Ishikawa (cell line): ENCODE results near the gene EPS8L3.

ENCODE experiments used
- CEBPB ChIP-seq: IDR thresholded peaks from 2 replicates; pipeline ENCODE4 v1.6.1; 2012
- CREB1 ChIP-seq: IDR thresholded peaks from 2 replicates; pipeline ENCODE4 v1.6.1; 2012; ENCODE audit warnings: low read depth
- EGR1 ChIP-seq: IDR thresholded peaks from 2 replicates; pipeline ENCODE4 v1.6.1; 2012
- EP300 ChIP-seq: IDR thresholded peaks from 2 replicates; pipeline ENCODE4 v1.6.1; 2012; ENCODE audit warnings: borderline replicate concordance
- FOXM1 ChIP-seq: IDR thresholded peaks from 2 replicates; pipeline ENCODE4 v1.6.1; 2012; ENCODE audit warnings: low read depth, borderline replicate concordance
- MAX ChIP-seq: IDR thresholded peaks from 2 replicates; pipeline ENCODE4 v1.6.1; 2012
- NFIC ChIP-seq: IDR thresholded peaks from 2 replicates; pipeline ENCODE4 v1.6.1; 2012
- RAD21 ChIP-seq: IDR thresholded peaks from 2 replicates; pipeline ENCODE4 v1.6.1; 2012; ENCODE audit warnings: low read depth
- TAF1 ChIP-seq: IDR thresholded peaks from 2 replicates; pipeline ENCODE4 v1.6.1; 2012; ENCODE audit warnings: low read depth, mild to moderate bottlenecking
- TCF12 ChIP-seq: IDR thresholded peaks from 2 replicates; pipeline ENCODE4 v1.6.1; 2012; ENCODE audit warnings: low read depth
- TEAD4 ChIP-seq: IDR thresholded peaks from 2 replicates; pipeline ENCODE4 v1.6.1; 2012
- USF1 ChIP-seq: IDR thresholded peaks from 2 replicates; pipeline ENCODE4 v1.6.1; 2012
- YY1 ChIP-seq: IDR thresholded peaks from 2 replicates; pipeline ENCODE4 v1.6.1; 2012; ENCODE audit warnings: low read depth
- ZBTB7A ChIP-seq: IDR thresholded peaks from 2 replicates; pipeline ENCODE4 v1.6.1; 2012; ENCODE audit warnings: low read depth
- TF ChIP-seq, protein P1 (sequence below): IDR thresholded peaks from 2 replicates; pipeline ENCODE4 v1.6.1; 2012; ENCODE audit warnings: low read depth, mild to moderate bottlenecking

EPS8L3 gene

DNA sequence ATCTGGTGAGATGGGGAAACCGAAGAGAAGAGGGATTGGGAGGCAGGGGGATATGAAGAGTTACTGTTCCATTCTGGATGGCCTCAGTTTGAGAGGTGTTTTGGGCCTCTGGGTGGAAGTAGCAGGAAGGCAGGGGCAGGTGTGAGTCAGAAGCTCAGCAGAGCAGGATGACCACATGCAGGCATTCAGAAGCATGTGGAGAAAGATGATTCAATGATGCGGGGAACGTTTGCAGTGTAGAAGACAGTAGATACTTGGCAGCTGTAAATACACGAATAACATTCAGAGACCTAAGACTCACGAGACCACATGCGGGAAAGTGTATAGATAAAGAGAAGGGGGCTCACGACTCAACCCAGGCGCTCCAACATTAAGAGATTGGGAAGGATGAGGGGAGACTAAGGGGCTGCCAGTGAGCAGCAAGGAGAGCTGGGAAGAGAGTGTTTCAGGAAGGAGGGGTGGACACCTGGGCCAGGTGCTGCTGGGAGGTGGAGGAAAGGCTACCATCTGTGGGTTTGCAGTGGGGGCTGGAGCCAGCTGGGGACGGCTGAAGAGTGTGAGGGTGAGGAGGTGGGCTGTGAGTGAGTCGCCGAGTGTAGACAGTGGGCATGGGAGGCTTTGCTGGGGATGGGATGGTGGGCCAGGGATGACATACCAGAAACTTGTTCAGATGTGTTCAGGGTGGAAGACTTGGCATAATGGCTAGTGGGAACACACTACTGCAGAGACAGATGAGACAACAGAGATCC lies 5.8 kb upstream of the EPS8L3 start:
- TF ChIP-seq YY1, result no peak
- no peak for TF ChIP-seq TCF12
- TF ChIP-seq CREB1, result no peak
- TF ChIP-seq TEAD4, result no peak

DNA sequence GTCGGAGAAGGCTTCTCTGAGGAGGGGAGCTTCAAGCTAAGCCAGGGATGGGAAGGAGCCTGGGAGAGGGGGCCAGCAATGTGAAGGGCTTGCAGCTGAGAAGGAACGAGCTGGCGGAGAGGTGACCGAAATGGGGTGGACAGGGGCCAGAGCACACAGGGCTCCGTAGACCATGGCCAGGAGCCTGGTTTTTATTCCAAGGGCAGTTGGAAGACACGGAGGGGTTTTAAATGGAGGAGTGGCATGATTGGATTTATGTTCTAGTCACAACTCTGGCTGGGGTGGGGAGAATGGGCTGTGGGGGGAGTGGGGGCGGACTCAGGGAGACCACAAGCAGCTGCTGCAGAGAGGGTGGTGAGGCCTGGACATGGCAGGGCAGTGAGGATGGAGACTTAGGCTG lies 5.1 kb upstream of the EPS8L3 start:
- TF ChIP-seq ZBTB7A, result no peak
- TF ChIP-seq MAX, result no peak
- TF ChIP-seq, protein P1, sequence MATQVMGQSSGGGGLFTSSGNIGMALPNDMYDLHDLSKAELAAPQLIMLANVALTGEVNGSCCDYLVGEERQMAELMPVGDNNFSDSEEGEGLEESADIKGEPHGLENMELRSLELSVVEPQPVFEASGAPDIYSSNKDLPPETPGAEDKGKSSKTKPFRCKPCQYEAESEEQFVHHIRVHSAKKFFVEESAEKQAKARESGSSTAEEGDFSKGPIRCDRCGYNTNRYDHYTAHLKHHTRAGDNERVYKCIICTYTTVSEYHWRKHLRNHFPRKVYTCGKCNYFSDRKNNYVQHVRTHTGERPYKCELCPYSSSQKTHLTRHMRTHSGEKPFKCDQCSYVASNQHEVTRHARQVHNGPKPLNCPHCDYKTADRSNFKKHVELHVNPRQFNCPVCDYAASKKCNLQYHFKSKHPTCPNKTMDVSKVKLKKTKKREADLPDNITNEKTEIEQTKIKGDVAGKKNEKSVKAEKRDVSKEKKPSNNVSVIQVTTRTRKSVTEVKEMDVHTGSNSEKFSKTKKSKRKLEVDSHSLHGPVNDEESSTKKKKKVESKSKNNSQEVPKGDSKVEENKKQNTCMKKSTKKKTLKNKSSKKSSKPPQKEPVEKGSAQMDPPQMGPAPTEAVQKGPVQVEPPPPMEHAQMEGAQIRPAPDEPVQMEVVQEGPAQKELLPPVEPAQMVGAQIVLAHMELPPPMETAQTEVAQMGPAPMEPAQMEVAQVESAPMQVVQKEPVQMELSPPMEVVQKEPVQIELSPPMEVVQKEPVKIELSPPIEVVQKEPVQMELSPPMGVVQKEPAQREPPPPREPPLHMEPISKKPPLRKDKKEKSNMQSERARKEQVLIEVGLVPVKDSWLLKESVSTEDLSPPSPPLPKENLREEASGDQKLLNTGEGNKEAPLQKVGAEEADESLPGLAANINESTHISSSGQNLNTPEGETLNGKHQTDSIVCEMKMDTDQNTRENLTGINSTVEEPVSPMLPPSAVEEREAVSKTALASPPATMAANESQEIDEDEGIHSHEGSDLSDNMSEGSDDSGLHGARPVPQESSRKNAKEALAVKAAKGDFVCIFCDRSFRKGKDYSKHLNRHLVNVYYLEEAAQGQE, result no peak
- no peak for TF ChIP-seq TAF1
- no peak for TF ChIP-seq YY1
- TF ChIP-seq EP300, result no peak
- TF ChIP-seq CREB1, result no peak
- no peak for TF ChIP-seq TEAD4
- TF ChIP-seq NFIC, result no peak
- no peak for TF ChIP-seq CEBPB
- TF ChIP-seq FOXM1, result no peak
- TF ChIP-seq EGR1, result no peak
- no peak for TF ChIP-seq USF1
- TF ChIP-seq TCF12, result no peak
- TF ChIP-seq RAD21, result no peak

- TF ChIP-seq MAX (no peak), NFIC (no peak), EGR1 (no peak), TEAD4 (no peak), EP300 (no peak), FOXM1 (no peak)
These were observed 4.6 kb upstream of the EPS8L3 start for GRCh38 chr1:109768335-109768650.

- no peak for TF ChIP-seq NFIC
- TF ChIP-seq RAD21, result no peak
- TF ChIP-seq USF1, result no peak
- TF ChIP-seq, protein P1, result no peak
- TF ChIP-seq TAF1, result no peak
- TF ChIP-seq FOXM1, result no peak
- TF ChIP-seq CREB1, result no peak
- no peak for TF ChIP-seq EP300
- TF ChIP-seq CEBPB, result no peak
- TF ChIP-seq ZBTB7A, result no peak
- TF ChIP-seq TCF12, result no peak
These were observed 4.1 kb upstream of the EPS8L3 start for GRCh38 chr1:109767637-109768334.

DNA sequence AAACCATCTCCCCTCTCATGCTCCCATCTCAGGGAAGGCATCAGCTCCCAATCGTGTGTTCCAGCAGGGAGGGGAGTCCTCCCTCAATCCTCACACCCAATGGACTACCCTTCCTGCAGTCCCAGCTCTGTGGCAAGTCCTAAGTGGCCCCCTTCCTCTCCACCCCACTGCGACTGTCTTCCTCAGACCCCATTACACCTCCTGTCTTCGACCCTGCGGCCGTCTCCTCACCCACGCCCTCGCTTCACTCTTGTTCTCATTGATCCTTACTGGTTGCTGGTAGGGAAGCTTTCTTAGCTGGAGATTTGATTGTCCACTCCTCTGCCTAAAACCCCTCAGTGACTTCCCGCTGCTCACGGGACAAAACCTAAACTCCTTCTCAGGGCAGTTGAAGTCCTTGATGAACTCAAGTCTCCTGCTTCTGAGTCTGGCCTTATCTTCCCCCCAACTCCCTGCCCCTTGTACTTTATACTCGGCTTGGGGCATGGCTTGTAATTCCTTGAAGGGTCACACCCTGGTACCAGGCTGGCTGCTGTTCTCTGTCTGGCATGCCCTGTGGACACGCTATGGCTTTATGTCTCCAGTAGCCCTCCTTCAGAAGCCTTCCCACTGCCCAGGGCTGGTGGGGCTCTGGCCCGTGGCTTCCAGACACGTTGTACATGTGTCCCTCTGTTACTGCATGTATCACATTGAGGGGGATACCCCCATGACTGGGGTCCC lies 2.3 kb upstream of the EPS8L3 start:
- TF ChIP-seq TCF12 (no peak), EP300 (no peak), ZBTB7A (no peak), USF1 (no peak), YY1 (no peak), MAX (no peak), RAD21 (no peak), TEAD4 (no peak), TAF1 (no peak), NFIC (no peak), CEBPB (no peak), FOXM1 (no peak), EGR1 (no peak), CREB1 (no peak)
- TF ChIP-seq, protein P1, result no peak
